ENCODE measurements around the gene KIF23.

DNA sequence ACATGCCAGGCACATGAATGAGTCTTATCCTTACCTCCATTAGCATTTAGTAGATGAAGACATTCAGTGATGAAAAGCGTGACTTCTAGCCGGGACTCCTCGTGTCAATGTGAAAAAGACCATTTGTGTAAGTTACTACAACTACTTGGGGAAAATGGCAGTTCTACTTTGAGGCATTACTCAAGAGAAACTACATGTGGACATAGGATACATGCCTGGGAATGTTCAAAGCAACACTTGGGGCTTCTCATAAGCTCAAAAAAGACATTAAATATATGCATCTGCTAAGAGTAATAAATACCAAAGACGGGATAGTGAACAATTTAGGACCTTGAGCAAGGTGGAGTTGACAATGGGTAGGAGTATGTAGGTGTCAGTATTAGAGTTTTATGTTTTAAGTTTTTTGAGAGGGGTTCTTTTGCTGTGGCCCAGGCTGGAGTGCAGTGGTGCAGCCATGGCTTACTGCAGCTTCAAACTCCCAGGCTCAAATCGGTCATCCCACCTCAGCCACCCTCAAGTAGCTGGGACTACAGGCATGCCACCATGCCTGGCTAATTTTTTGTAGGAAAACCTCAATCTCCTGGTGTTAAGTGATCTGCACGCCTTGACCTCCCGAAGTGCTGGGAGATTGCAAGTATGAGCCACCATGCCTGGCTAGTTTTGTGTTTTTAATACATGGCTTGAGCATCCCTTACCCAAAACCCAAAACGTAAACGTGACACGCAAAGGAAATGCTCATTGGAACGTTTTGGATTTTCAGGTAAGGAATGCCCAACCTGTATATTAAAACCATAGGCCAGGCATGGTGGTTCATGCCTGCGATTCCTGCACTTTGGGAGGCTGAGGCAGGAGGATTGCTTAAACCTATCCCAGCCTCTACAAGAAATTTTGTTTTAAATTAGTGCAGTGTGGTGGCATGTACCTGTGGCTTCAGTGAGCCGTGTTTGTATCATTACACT is 42.3 kb downstream of the KIF23 start:
- TF ChIP-seq EZH2phosphoT487 (IDR thresholded peaks at IDR 0.05; ENCODE audit: borderline replicate concordance, low read length) (no peak), CTCF (conservative IDR thresholded peaks at IDR 0.05; ENCODE audit: low read depth, low read length) (no peak), EZH2 (IDR thresholded peaks at IDR 0.05; ENCODE audit: low read length, unreplicated experiment) (no peak)
